Activated T-helper 17 cell treated with anti-CD3 and anti-CD28 coated beads, Interleukin-2, amount 50 U/mL, for 72 hours (primary cell): Measurements from ENCODE around the gene TSPAN3. TPM values are rescaled to one million over a fixed set of nuclear protein-coding genes. Genes with fewer than 3 reads are reported as not detected.

Source experiments
- ATAC-seq: fragments of 150-1000 bp; cut with Tn5 transposase; replicated peaks from 2 replicates; pipeline ENCODE4 v1.10.0; 2021; ENCODE audit warnings: mild to moderate bottlenecking, moderate library complexity
- H3K27ac Mint-ChIP-seq: one replicate; pipeline ENCODE4 v1.8.0; 2022; ENCODE audit warnings: mixed read lengths
- H3K27me3 Mint-ChIP-seq: one replicate; pipeline ENCODE4 v1.8.0; 2022; ENCODE audit warnings: mixed read lengths
- H3K36me3 Mint-ChIP-seq: one replicate; pipeline ENCODE4 v1.8.0; 2022; ENCODE audit warnings: low read depth, mild to moderate bottlenecking, mixed read lengths
- H3K4me1 Mint-ChIP-seq: one replicate; pipeline ENCODE4 v1.8.0; 2022; ENCODE audit warnings: mixed read lengths
- H3K4me3 Mint-ChIP-seq: one replicate; pipeline ENCODE4 v1.8.0; 2022; ENCODE audit warnings: mild to moderate bottlenecking, mixed read lengths
- H3K9me3 Mint-ChIP-seq: one replicate; pipeline ENCODE4 v1.8.0; 2022; ENCODE audit warnings: mixed read lengths
- total RNA-seq, 2 donors: library from RNA; stranded (reverse); gene quantifications; one replicate each; pipeline ENCODE4 v1.2.3, GENCODE V29; 2022

TSPAN3 gene
- total RNA-seq, 2 donors from 2014 or later, result 9.6 to 27.6 TPM

DNA sequence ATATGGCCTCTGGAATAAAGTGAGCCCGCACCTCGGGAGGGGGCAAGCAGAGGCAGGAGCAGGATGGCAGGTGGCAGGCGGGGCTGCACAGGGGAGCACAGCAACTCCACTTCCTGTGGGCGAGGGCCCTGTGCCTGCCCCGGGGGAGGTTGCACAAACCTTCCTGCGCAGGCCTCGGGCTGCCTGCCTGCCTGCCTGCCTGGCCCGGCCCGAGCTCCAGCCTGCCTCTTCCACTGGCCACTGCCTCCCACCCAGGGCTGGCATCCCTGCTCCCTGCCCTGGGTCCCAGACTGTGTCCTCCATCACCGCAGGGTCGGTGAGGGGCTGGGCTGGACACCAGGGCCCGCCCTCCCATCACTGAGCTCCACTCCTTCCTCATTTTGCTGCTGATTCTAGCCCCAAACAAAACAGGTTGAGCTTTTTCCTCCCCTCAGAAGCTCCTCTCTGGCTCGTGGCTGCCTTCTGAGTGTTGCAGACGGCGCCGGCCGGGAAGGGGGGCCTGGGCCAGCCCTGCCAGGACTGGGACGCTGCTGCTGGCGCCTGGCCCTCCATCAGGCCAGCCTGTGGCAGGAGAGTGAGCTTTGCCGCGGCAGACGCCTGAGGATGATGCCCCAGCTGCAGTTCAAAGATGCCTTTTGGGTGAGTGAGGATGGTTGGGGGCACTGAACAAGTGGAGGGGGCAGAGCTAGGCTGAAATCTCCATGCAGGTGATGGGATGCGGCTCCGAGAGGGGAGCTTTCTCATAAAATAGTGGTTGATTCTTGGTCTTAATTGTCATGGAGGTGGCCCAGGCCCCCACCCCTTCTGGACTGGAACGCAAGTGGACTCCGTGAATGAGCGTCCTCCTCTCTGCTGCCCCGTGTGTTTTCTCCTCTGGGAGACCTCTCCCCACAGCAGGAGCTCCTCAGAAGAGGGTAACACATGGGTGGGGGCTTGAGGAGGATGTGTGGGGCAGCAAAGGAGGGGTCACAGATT, 75.7 kb downstream of the TSPAN3 start, which contains the start of gene PSTPIP1:
PSTPIP1 (plus strand) TSS at position 156 of the 975 bp plus-strand sequence; CDS start at position 604, 448 bp downstream.
- Mint-ChIP-seq H3K4me1 (peaks cover 32% of the 10 kb centered on the region), H3K4me3 (peak within 1 kb of the TSS; percentile 94), H3K27me3 (no peaks in the 10 kb centered on the region), H3K36me3 (peaks cover 52% of the 10 kb centered on the region), H3K27ac (peak within 1 kb of the TSS; percentile 95), H3K9me3 (no peaks in the 10 kb centered on the region)
- ATAC-seq, result peak; percentile 60

DNA sequence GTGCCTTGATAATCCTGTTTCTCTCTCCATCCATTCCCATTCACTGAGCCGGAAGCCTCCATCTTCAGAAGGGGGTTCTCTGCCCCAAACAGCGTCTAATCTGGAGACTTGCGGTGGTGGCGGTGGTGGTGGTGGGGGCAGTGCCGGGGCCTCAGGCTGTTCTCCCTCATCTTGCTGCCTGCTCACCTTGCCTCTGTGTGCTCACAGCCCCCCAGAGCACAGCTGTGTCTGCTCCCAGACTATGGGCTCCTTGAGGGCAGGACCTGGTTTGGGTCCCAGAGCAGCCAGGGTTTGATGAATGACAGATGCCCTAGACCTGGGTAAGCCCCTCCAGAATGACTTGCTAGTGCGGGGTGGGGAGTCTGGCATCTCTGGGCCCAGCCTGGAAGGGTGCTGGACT, 76.4 kb downstream of the TSPAN3 start:
- H3K4me3 Mint-ChIP-seq, result peak overlapping the region; percentile 94
- H3K27ac Mint-ChIP-seq, result peak overlapping the region; percentile 95
- H3K27me3 Mint-ChIP-seq, result no peaks in the 10 kb centered on the region
- H3K4me1 Mint-ChIP-seq, result peaks cover 32% of the 10 kb centered on the region
- peaks cover 44% of the 10 kb centered on the region for H3K36me3 Mint-ChIP-seq
- peak; percentile 11 for ATAC-seq
- no peaks in the 10 kb centered on the region for H3K9me3 Mint-ChIP-seq

- Mint-ChIP-seq H3K4me1 (peaks cover 32% of the 10 kb centered on the region), H3K27ac (peak overlapping the region; percentile 95), H3K27me3 (no peaks in the 10 kb centered on the region), H3K4me3 (peak overlapping the region; percentile 94), H3K9me3 (no peaks in the 10 kb centered on the region), H3K36me3 (peaks cover 39% of the 10 kb centered on the region)
- ATAC-seq, result peak; percentile 69
Measured at GRCh38 chr15:76994001-76994400, 76.9 kb downstream of the TSPAN3 start.

DNA sequence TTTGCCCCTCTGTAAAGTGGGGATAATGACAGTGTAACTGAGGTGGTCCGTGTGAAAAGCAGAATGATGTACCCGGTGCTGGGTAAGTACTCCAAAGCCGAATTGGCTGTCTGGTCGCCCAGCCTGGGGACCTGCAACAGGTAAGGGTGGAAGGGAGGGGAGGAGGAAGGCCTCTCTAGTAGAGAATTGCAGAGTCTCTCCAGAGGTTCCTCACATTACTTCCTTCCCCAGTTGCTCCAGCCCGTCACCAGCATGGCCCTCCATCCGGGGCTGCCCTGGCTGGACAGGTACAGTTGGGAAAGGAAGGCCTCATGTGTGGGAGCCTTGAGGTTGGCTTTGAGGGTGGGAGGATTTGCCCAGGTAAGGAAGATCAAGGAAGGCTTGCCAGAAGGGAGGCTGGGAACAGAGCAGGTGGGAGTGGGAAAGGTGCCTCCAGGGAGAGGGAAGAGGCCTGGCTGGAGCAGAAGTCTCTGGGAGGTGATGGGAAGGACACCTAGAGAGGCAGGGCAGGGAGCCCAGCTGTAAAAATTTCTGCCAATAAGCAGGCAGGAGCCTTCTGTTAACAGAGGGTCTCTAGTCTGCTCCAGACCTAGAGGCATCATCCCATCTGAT, 77.7 kb downstream of the TSPAN3 start:
- H3K27ac Mint-ChIP-seq, result peak overlapping the region; percentile 95
- H3K4me3 Mint-ChIP-seq, result peak overlapping the region; percentile 94
- ATAC-seq, result no peak
- peaks cover 38% of the 10 kb centered on the region for H3K36me3 Mint-ChIP-seq
- no peaks in the 10 kb centered on the region for H3K9me3 Mint-ChIP-seq
- H3K4me1 Mint-ChIP-seq, result peaks cover 33% of the 10 kb centered on the region
- no peaks in the 10 kb centered on the region for H3K27me3 Mint-ChIP-seq

- H3K36me3 Mint-ChIP-seq, result peaks cover 27% of the 10 kb centered on the region
- peaks cover 23% of the 10 kb centered on the region for H3K4me1 Mint-ChIP-seq
- H3K4me3 Mint-ChIP-seq, result no peak overlapping the region
- H3K27me3 Mint-ChIP-seq, result no peaks in the 10 kb centered on the region
- no peak for ATAC-seq
- no peaks in the 10 kb centered on the region for H3K9me3 Mint-ChIP-seq
- no peak overlapping the region for H3K27ac Mint-ChIP-seq
Measured at GRCh38 chr15:76991741-76992645, 78.9 kb downstream of the TSPAN3 start.

Other genes with a start within 250 kb of the TSPAN3 start
- gene SCAPER, start 165.8 kb downstream of the TSPAN3 start, total RNA-seq, result 10 to 100 TPM; 25.8 to 56.7 TPM
- 10 to 100 TPM; 18.1 to 27.5 TPM for gene RCN2, start 139.4 kb downstream of the TSPAN3 start, total RNA-seq
- gene PSTPIP1, start 76.0 kb downstream of the TSPAN3 start, total RNA-seq, result 100 to 1,000 TPM; 125 to 137 TPM